ENCODE data around the gene GTPBP1. TPM values are rescaled to one million over a fixed set of nuclear protein-coding genes. Genes with fewer than 3 reads are reported as not detected.

GTPBP1 gene
- total RNA-seq, 2 donors from 2014 or later, result 109 to 142 TPM

DNA sequence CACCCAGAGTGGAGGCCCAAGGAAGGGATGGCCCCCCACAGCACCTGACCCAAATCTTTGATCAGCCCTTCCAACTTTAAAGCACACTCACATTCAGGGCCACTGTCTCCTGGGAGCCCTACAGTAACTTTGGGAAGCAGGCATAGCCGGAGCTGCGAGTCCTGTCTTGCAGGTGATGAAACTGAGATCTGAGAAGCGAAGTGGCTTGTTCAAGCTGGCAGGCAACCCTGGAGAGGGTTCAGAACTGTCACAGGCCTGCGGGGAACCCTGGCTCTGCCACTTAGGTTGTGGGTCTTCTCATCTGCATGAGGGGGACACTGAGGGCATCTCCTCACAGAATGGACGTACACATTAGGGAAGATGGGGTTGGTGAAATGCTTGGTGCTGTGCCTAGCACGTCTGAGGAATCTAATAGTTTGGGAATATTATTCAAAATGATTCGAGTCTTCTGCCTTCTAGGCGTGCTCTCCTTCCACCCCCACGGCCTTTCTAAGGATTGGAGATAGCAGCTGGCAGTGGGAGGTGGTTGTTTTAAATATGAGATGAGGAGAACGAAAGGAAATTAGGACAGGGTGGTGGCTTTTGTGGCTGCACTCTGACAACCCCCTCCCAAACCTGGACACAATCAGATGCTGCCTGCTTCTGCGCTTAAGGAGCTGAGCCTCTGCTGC, 68.9 kb downstream of the GTPBP1 start:
- H3K36me3 Mint-ChIP-seq, result no peaks in the 10 kb centered on the region
- H3K27ac Mint-ChIP-seq, result peak overlapping the region in 1 of 2 donors; percentile 64
- H3K9me3 Mint-ChIP-seq, result no peaks in the 10 kb centered on the region
- ATAC-seq (no peak), DNase-seq (ENCODE audit: low spot score in 2 of 2) (no peak)

DNA sequence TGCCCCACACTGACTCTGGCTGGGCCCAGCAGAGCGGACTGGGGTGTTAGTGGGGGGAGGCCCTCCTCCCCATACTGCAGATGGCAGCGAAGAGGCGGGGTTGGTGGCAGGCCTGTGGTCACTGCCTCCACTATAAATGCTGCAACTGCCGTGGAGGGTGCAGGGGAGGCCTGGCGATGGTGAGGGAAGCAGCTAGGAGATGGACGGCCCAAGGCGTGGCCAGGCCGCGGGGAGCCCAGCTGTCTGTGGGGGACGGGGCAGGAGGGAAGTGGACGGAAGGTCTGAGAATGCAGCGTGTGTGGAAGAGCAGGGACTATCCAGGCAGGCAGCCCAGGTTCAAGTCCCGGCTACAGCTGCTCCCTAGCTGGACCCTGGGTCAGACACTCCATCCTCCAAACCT, 69.9 kb downstream of the GTPBP1 start:
- H3K9me3 Mint-ChIP-seq, result no peaks in the 10 kb centered on the region
- no peak for DNase-seq (ENCODE audit: low spot score in 2 of 2)
- ATAC-seq, result no peak
- H3K36me3 Mint-ChIP-seq, result no peaks in the 10 kb centered on the region
- H3K27ac Mint-ChIP-seq, result peak overlapping the region; percentile 22 to 64

DNA sequence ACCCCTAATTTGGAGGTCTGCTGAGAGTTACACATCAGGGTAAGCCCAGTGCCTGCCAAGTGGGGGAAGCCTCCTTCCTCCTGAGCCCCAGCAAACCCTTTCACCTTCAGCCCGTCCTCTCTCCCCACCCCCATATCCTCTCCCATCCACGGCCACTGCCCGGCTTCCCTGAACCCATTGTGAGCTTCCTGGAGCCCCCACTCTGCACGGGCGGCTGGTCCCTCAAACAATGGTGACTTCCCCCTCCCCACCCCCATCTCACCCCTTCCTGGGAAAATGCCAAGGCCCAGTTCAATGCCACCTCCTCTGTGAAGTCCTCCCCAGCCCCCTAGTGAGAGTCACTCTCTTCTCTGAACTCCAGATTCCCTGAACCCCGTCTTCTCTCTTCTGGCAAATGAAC, 70.3 kb downstream of the GTPBP1 start:
- Mint-ChIP-seq H3K27ac (peak overlapping the region in 1 of 2 donors; percentile 22), H3K36me3 (no peaks in the 10 kb centered on the region), H3K9me3 (no peaks in the 10 kb centered on the region)
- no peak for ATAC-seq
- no peak for DNase-seq (ENCODE audit: low spot score in 2 of 2)

DNA sequence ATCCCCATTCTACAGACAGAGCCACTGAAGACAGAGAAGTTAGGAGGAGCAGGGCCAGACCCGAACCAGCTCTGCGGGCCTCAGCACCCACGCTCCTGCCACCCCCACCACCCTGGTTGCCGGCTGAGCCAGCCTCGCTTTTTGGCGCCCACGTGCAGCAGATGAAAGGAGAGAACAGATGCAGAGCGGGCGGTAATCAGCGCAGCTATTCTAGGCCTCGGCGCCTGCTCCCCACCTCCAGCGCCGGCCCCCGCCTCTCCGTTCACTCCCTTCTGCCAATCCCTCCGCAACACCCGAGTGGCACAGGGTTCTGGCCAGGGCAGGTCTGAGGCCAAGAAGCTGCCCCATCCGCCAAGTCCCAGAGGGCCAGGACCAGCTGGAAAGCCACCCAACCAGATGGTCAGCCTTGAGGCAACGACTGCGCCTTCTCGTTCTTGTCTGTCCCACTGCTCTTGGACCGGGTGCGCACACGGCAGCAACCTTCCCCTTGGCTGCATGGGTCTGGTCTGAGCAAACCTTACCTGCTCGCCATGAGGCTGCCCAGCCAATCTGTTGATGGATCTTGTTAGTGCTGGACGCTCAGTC, 71.4 kb downstream of the GTPBP1 start:
- DNase-seq (ENCODE audit: low spot score in 2 of 2) (no peak), ATAC-seq (no peak)
- no peaks in the 10 kb centered on the region for H3K9me3 Mint-ChIP-seq
- no peaks in the 10 kb centered on the region for H3K36me3 Mint-ChIP-seq
- peak overlapping the region; percentile 24 to 65 for H3K27ac Mint-ChIP-seq

DNA sequence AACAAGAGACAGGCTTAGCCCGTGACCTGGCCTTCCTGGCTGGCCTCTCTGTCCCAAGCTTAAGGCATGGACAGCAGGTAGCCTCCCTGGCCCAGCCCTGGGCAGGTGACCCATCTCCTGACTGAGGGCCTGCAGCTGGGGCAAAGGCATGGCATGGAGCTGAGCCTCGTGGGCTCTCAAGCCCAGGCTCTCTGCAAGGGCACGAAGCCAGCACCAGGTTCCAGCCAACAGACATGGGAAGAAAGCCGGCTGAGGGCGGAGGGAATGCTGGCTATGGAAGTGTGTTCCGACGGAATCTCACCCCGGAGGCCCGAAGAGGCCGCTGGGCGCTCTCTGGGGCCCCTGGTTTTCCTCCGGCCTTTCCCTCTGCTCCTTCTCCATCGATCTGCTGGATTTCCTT, 75.3 kb downstream of the GTPBP1 start:
- H3K27ac Mint-ChIP-seq, result no peak overlapping the region
- DNase-seq (ENCODE audit: low spot score in 2 of 2) (no peak), ATAC-seq (no peak)
- H3K36me3 Mint-ChIP-seq, result no peaks in the 10 kb centered on the region
- H3K9me3 Mint-ChIP-seq, result no peaks in the 10 kb centered on the region

DNA sequence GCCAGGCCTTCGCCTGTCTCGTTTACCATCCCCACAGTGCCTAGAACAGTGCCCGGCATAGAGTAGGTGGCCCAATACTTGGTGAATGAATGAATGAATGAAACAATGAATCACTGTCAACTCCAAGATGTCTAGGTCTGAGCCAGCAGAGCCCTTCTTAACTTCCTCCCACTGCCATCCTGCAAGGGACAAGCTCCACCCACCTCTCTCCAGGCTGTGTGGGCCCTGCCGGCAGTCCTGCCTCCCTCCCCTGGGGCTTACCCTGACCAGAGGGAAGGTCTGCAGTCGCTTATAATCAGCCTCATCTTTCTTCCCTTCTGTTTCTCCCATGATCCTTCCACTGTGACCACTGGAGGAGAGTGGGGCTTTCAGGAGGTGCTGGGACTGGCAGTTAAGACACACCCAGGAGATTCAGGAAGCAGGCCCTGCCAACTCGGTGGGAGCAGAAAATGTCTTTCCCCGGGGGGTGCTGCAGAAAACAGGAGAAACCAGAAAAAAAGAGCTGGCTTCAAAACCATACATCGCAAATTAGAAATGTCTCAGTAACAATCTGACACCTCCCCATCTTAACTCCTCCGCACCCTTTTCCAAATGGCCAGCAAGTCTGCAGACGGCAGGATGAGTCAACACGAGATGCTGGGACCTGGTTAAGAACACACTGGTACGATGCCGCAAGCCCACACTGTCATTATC, 76.8 kb downstream of the GTPBP1 start:
- Mint-ChIP-seq H3K9me3 (no peaks in the 10 kb centered on the region), H3K27ac (peak overlapping the region; percentile 13 to 69), H3K36me3 (no peaks in the 10 kb centered on the region)
- ATAC-seq (peak in 1 of 2 donors; percentile 50), DNase-seq (ENCODE audit: low spot score in 2 of 2) (no peak)

Other genes with a start within 250 kb of the GTPBP1 start
- under 1 TPM; 0.59 to 0.89 TPM for gene KDELR3, start 237.8 kb upstream of the GTPBP1 start, total RNA-seq
- 100 to 1,000 TPM; 382 to 415 TPM for gene DDX17, start 199.6 kb upstream of the GTPBP1 start, total RNA-seq
- gene DMC1, start 135.8 kb upstream of the GTPBP1 start, total RNA-seq, result 10 to 100 TPM; 10.8 to 21.1 TPM
- gene FAM227A, start 49.6 kb upstream of the GTPBP1 start, total RNA-seq, result 1 to 10 TPM in 1 of 2 donors, under 1 TPM in 1; 0.37 to 1.2 TPM
- 10 to 100 TPM in 1 of 2 donors, 1 to 10 TPM in 1; 5.7 to 19.0 TPM for gene CBY1, start 49.3 kb upstream of the GTPBP1 start, total RNA-seq
- 100 to 1,000 TPM; 116 to 120 TPM for gene TOMM22, start 24.0 kb upstream of the GTPBP1 start, total RNA-seq
- 10 to 100 TPM; 70.0 to 79.0 TPM for gene JOSD1, start 5.0 kb upstream of the GTPBP1 start, total RNA-seq
- 100 to 1,000 TPM; 142 to 241 TPM for gene SUN2, start 50.1 kb downstream of the GTPBP1 start, total RNA-seq
- 1 to 10 TPM; 5.2 to 7.8 TPM for gene DNAL4, start 88.2 kb downstream of the GTPBP1 start, total RNA-seq
- 1 to 10 TPM in 1 of 2 donors, under 1 TPM in 1; 0.75 to 1.1 TPM for gene NPTXR, start 138.1 kb downstream of the GTPBP1 start, total RNA-seq
- 10 to 100 TPM; 46.9 to 92.6 TPM for gene CBX6, start 166.3 kb downstream of the GTPBP1 start, total RNA-seq